Measurements from ENCODE around the gene SMARCAL1. TPM values are rescaled to one million over a fixed set of nuclear protein-coding genes. Genes with fewer than 3 reads are reported as not detected.

Gene SMARCAL1
- total RNA-seq, 1 donor from 2014 or later, result 27.9 TPM

Other genes with a start within 250 kb of the SMARCAL1 start
- gene MARCHF4, start 40.0 kb upstream of the SMARCAL1 start, total RNA-seq, result not detected
- 2,809 TPM for gene RPL37A, start 86.4 kb downstream of the SMARCAL1 start, total RNA-seq
- gene IGFBP2, start 220.9 kb downstream of the SMARCAL1 start, total RNA-seq, result 210 TPM

All from ureter (tissue), 1 donor.